HepG2 (cell line): Measurements from ENCODE around the gene LTB4R. TPM values are rescaled to one million over a fixed set of nuclear protein-coding genes. Genes with fewer than 3 reads are reported as not detected.

Source experiments
- CBX2 ChIP-seq, 2 experiments: fragments of 200-600 bp in 1 of 2; sonication (generic); formaldehyde crosslinking in 1 of 2; IDR thresholded peaks; 2 replicates each; pipeline versions ENCODE4 v1.7.0 to v1.8.1; 2018 to 2022; ENCODE audit warnings: low read depth in 2 of 2, low read length in 1 of 2, mild to moderate bottlenecking in 1 of 2, missing genetic modification reagents in 1 of 2
- MTA3 ChIP-seq: sonication (generic); formaldehyde crosslinking; IDR thresholded peaks from 2 replicates; pipeline ENCODE4 v1.4.0; 2020; ENCODE audit warnings: missing genetic modification reagents
- NR1H2 ChIP-seq: sonication (generic); formaldehyde crosslinking; IDR thresholded peaks from 2 replicates; pipeline ENCODE4 v1.8.1; 2022; ENCODE audit warnings: low read depth, missing genetic modification reagents, borderline replicate concordance
- RNF2 ChIP-seq: fragments of 450-650 bp; conservative IDR thresholded peaks from 2 replicates; pipeline ENCODE4 v1.6.1; 2016; ENCODE audit warnings: low read depth
- SAP130 ChIP-seq: IDR thresholded peaks from 2 replicates; pipeline ENCODE4 v1.6.1; 2016; ENCODE audit warnings: low read depth
- SYNCRIP ChIP-seq: fragments of 200-400 bp; formaldehyde crosslinking; IDR thresholded peaks from 2 replicates; pipeline ENCODE4 v1.6.1; 2018; ENCODE audit warnings: mild to moderate bottlenecking, low read depth, low read length; ENCODE audit not compliant: insufficient read depth
- polyA plus RNA-seq, 8 experiments: library from polyadenylated mRNA; depleted of rRNA in 3 of 8; stranded (reverse) in 7 of 8; unstranded in 1 of 8; fragments of >200 nt; fragmentation: Illumina TruSeq in 4 of 8; extraction: Trizol in 4 of 8; gene quantifications; 2 replicates each; pipeline versions ENCODE4 v1.2.1 to v1.2.3, GENCODE V29; 2011 to 2016; ENCODE audit warnings: low read depth in 4 of 8, missing spikeins in 1 of 8, mixed read lengths in 1 of 8; ENCODE audit not compliant: insufficient read depth in 1 of 8
- total RNA-seq, 5 experiments: library from RNA; depleted of rRNA; stranded (reverse); fragments of >200 nt; fragmentation: Illumina TruSeq; extraction: Trizol; gene quantifications; 2 replicates each; pipeline ENCODE4 v1.2.3, GENCODE V29; 2016; ENCODE audit warnings: low read depth in 1 of 5
- TF ChIP-seq, protein P1 (sequence below), 2 experiments: fragments of 450-650 bp in 1 of 2; sonication (generic) in 1 of 2; formaldehyde crosslinking in 1 of 2; IDR thresholded peaks; 2 replicates each; pipeline versions ENCODE4 v1.6.1 to v1.8.0; 2016 to 2022; ENCODE audit warnings: antibody characterized with exemption in 1 of 2, mild to moderate bottlenecking in 1 of 2, missing genetic modification reagents in 1 of 2
- TF ChIP-seq, protein P2 (sequence below): sonication (generic); formaldehyde crosslinking; IDR thresholded peaks from 2 replicates; pipeline ENCODE4 v1.5.0; 2020; ENCODE audit warnings: missing genetic modification reagents
- TF ChIP-seq, protein P3 (sequence below): sonication (generic); formaldehyde crosslinking; IDR thresholded peaks from 2 replicates; pipeline ENCODE4 v1.4.0; 2020; ENCODE audit warnings: mild to moderate bottlenecking, missing genetic modification reagents, borderline replicate concordance
- TF ChIP-seq, protein P4 (sequence below): sonication (generic); formaldehyde crosslinking; IDR thresholded peaks from 2 replicates; pipeline ENCODE4 v1.5.1; 2020; ENCODE audit warnings: mild to moderate bottlenecking, missing genetic modification reagents, moderate library complexity

Gene LTB4R
- total and polyA plus RNA-seq, 2 of the 13 experiments (the other 11 are each of a cell fraction or from before 2014, with no cell fraction given), result 3.2 to 8.2 TPM

DNA sequence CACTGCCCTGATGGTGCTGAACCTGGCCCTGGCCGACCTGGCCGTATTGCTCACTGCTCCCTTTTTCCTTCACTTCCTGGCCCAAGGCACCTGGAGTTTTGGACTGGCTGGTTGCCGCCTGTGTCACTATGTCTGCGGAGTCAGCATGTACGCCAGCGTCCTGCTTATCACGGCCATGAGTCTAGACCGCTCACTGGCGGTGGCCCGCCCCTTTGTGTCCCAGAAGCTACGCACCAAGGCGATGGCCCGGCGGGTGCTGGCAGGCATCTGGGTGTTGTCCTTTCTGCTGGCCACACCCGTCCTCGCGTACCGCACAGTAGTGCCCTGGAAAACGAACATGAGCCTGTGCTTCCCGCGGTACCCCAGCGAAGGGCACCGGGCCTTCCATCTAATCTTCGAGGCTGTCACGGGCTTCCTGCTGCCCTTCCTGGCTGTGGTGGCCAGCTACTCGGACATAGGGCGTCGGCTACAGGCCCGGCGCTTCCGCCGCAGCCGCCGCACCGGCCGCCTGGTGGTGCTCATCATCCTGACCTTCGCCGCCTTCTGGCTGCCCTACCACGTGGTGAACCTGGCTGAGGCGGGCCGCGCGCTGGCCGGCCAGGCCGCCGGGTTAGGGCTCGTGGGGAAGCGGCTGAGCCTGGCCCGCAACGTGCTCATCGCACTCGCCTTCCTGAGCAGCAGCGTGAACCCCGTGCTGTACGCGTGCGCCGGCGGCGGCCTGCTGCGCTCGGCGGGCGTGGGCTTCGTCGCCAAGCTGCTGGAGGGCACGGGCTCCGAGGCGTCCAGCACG, 4.7 kb downstream of the LTB4R start (continued):
- TF ChIP-seq, protein P1, sequence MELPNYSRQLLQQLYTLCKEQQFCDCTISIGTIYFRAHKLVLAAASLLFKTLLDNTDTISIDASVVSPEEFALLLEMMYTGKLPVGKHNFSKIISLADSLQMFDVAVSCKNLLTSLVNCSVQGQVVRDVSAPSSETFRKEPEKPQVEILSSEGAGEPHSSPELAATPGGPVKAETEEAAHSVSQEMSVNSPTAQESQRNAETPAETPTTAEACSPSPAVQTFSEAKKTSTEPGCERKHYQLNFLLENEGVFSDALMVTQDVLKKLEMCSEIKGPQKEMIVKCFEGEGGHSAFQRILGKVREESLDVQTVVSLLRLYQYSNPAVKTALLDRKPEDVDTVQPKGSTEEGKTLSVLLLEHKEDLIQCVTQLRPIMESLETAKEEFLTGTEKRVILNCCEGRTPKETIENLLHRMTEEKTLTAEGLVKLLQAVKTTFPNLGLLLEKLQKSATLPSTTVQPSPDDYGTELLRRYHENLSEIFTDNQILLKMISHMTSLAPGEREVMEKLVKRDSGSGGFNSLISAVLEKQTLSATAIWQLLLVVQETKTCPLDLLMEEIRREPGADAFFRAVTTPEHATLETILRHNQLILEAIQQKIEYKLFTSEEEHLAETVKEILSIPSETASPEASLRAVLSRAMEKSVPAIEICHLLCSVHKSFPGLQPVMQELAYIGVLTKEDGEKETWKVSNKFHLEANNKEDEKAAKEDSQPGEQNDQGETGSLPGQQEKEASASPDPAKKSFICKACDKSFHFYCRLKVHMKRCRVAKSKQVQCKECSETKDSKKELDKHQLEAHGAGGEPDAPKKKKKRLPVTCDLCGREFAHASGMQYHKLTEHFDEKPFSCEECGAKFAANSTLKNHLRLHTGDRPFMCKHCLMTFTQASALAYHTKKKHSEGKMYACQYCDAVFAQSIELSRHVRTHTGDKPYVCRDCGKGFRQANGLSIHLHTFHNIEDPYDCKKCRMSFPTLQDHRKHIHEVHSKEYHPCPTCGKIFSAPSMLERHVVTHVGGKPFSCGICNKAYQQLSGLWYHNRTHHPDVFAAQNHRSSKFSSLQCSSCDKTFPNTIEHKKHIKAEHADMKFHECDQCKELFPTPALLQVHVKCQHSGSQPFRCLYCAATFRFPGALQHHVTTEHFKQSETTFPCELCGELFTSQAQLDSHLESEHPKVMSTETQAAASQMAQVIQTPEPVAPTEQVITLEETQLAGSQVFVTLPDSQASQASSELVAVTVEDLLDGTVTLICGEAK (IDR thresholded peaks at IDR 0.05), result no peak
- TF ChIP-seq, protein P1 (CRISPR knock-in tag; IDR thresholded peaks at IDR 0.05), result peak; percentile 95
- peak; percentile 80 for TF ChIP-seq SAP130 (CRISPR knock-in tag)
- 0 out of 2 replicates have a peak, but pooled peaks have one; percentile 7 for TF ChIP-seq MTA3
- peak; percentile 95 for TF ChIP-seq NR1H2 (CRISPR knock-in tag)
- TF ChIP-seq, protein P2, sequence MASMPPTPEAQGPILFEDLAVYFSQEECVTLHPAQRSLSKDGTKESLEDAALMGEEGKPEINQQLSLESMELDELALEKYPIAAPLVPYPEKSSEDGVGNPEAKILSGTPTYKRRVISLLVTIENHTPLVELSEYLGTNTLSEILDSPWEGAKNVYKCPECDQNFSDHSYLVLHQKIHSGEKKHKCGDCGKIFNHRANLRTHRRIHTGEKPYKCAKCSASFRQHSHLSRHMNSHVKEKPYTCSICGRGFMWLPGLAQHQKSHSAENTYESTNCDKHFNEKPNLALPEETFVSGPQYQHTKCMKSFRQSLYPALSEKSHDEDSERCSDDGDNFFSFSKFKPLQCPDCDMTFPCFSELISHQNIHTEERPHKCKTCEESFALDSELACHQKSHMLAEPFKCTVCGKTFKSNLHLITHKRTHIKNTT, result peak; percentile 81; the same call in 1 of the 2 replicates
- TF ChIP-seq, protein P3, sequence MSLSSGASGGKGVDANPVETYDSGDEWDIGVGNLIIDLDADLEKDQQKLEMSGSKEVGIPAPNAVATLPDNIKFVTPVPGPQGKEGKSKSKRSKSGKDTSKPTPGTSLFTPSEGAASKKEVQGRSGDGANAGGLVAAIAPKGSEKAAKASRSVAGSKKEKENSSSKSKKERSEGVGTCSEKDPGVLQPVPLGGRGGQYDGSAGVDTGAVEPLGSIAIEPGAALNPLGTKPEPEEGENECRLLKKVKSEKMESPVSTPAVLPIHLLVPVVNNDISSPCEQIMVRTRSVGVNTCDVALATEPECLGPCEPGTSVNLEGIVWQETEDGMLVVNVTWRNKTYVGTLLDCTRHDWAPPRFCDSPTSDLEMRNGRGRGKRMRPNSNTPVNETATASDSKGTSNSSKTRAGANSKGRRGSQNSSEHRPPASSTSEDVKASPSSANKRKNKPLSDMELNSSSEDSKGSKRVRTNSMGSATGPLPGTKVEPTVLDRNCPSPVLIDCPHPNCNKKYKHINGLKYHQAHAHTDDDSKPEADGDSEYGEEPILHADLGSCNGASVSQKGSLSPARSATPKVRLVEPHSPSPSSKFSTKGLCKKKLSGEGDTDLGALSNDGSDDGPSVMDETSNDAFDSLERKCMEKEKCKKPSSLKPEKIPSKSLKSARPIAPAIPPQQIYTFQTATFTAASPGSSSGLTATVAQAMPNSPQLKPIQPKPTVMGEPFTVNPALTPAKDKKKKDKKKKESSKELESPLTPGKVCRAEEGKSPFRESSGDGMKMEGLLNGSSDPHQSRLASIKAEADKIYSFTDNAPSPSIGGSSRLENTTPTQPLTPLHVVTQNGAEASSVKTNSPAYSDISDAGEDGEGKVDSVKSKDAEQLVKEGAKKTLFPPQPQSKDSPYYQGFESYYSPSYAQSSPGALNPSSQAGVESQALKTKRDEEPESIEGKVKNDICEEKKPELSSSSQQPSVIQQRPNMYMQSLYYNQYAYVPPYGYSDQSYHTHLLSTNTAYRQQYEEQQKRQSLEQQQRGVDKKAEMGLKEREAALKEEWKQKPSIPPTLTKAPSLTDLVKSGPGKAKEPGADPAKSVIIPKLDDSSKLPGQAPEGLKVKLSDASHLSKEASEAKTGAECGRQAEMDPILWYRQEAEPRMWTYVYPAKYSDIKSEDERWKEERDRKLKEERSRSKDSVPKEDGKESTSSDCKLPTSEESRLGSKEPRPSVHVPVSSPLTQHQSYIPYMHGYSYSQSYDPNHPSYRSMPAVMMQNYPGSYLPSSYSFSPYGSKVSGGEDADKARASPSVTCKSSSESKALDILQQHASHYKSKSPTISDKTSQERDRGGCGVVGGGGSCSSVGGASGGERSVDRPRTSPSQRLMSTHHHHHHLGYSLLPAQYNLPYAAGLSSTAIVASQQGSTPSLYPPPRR (CRISPR knock-in tag), result peak; percentile 81
- no peak for TF ChIP-seq SYNCRIP
- no peak for TF ChIP-seq CBX2 (IDR thresholded peaks at IDR 0.05; ENCODE audit: low read depth, low read length)
- peak; percentile 95; the same call in 1 of the 2 replicates for TF ChIP-seq CBX2 (CRISPR knock-in tag; IDR thresholded peaks at IDR 0.05; ENCODE audit: low read depth)
- peak; percentile 96 for TF ChIP-seq RNF2
- TF ChIP-seq, protein P4, sequence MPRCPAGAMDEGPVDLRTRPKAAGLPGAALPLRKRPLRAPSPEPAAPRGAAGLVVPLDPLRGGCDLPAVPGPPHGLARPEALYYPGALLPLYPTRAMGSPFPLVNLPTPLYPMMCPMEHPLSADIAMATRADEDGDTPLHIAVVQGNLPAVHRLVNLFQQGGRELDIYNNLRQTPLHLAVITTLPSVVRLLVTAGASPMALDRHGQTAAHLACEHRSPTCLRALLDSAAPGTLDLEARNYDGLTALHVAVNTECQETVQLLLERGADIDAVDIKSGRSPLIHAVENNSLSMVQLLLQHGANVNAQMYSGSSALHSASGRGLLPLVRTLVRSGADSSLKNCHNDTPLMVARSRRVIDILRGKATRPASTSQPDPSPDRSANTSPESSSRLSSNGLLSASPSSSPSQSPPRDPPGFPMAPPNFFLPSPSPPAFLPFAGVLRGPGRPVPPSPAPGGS (CRISPR knock-in tag), result peak; percentile 100
